GM06990 (cell line): Measurements from ENCODE around the gene GCNA.
"Not testable (repeated sequence)": the region's sequence is repeated elsewhere in the genome, so short reads cannot be mapped to it uniquely, and the experiment has no call there.

ENCODE experiments used
- DNase-seq: peaks from one replicate; pipeline ENCODE4 v3.0.0-alpha.2; 2011; ENCODE audit not compliant: insufficient read length; ENCODE audit errors: extremely low read depth
- H3K27me3 ChIP-seq: replicated peaks from 2 replicates; pipeline ENCODE4 v1.6.0; 2011; ENCODE audit warnings: low read length; ENCODE audit not compliant: control insufficient read depth, insufficient read depth
- H3K36me3 ChIP-seq: 2 replicates; pipeline ENCODE4 v1.5.1; 2011; ENCODE audit warnings: low read length; ENCODE audit not compliant: control insufficient read depth, insufficient read depth
- H3K4me3 ChIP-seq: replicated peaks from 2 replicates; pipeline ENCODE4 v1.5.1; 2011; ENCODE audit warnings: low read depth, mild to moderate bottlenecking, control low read depth, low read length
- TF ChIP-seq, protein P1 (sequence below): IDR thresholded peaks from 2 replicates; pipeline ENCODE4 v1.5.1; 2011; ENCODE audit warnings: low read length, control low read depth, mild to moderate bottlenecking, inconsistent platforms; ENCODE audit not compliant: insufficient read depth, poor library complexity, severe bottlenecking

Gene GCNA

GRCh38 chrX:71581210-71581609 lies 3.0 kb downstream of the GCNA start:
- Histone ChIP-seq H3K4me3 (no peak overlapping the region), H3K27me3 (no peaks in the 10 kb centered on the region), H3K36me3 (peaks cover 2% of the 10 kb centered on the region)
- no peak for DNase-seq
- TF ChIP-seq, protein P1, sequence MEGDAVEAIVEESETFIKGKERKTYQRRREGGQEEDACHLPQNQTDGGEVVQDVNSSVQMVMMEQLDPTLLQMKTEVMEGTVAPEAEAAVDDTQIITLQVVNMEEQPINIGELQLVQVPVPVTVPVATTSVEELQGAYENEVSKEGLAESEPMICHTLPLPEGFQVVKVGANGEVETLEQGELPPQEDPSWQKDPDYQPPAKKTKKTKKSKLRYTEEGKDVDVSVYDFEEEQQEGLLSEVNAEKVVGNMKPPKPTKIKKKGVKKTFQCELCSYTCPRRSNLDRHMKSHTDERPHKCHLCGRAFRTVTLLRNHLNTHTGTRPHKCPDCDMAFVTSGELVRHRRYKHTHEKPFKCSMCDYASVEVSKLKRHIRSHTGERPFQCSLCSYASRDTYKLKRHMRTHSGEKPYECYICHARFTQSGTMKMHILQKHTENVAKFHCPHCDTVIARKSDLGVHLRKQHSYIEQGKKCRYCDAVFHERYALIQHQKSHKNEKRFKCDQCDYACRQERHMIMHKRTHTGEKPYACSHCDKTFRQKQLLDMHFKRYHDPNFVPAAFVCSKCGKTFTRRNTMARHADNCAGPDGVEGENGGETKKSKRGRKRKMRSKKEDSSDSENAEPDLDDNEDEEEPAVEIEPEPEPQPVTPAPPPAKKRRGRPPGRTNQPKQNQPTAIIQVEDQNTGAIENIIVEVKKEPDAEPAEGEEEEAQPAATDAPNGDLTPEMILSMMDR = no peak

DNA sequence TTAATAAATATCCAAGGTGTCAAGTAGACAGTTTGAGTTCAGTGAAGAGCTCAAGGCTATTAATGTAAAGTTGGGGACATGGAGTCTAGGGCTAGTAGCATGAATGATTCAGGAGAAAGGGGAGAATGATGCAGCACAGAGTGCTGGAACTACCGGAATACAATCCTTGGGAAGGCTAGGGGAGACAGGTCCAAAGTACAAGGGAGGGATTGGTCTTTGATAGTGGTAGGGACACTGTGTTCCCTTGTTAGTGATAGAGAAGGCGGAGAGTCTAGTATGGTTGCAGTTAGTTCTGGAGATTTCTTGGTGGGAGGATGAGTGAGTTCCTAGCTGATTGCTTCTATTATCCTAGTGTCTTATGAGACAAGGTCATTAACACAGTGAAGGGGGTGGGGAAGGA lies 8.7 kb downstream of the GCNA start:
- TF ChIP-seq, protein P1 = no peak
- H3K36me3 ChIP-seq = no peaks in the 10 kb centered on the region
- no peak for DNase-seq
- H3K27me3 ChIP-seq = no peaks in the 10 kb centered on the region
- H3K4me3 ChIP-seq = no peak overlapping the region

DNA sequence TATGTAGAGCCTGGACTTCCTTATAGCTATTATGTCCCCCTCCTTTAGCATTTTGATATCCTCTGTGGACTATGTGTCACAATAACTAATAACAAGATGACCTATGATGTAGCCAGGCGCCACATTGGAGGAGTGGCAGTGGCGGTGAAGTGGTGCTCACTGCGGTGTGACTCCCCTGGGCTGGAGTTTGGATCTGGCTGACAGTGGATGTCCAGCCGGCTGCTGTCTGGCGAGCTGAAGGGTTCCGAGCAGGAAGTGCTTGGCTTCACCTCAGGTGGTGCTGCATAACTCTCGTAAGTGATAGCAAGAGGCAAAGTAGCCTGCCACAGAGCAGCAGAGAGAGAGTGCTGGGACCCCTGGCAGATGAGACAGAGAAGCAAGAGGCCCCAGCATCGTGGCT lies 15.0 kb downstream of the GCNA start:
- not testable (repeated sequence) for H3K4me3 ChIP-seq, H3K27me3 ChIP-seq, DNase-seq, H3K36me3 ChIP-seq

DNA sequence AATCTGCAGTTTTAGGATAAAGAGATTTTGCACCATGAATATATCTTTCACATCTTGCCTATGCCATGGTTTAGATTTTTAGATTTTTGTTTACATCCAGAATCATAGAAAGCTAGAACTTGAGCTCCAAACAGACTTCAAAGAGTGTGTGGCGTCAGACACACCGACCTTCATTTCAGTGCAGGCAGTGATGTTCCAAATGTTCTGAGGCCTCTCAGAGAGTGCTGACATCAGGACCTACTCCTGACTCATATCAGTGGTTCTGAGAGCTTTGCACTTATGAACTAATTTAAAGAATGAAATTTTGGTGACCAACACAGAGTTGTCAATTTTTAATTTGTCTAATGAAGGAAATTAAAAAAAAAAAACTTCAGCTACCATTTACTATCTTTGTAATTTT lies 21.7 kb downstream of the GCNA start:
- H3K27me3 ChIP-seq = no peaks in the 10 kb centered on the region
- H3K4me3 ChIP-seq = no peak overlapping the region
- DNase-seq = no peak
- TF ChIP-seq, protein P1 = no peak
- peaks cover 1% of the 10 kb centered on the region for H3K36me3 ChIP-seq

GRCh38 chrX:71603618-71604017 lies 25.4 kb downstream of the GCNA start:
- H3K4me3 ChIP-seq = no peak overlapping the region
- TF ChIP-seq, protein P1 = no peak
- H3K27me3 ChIP-seq = no peaks in the 10 kb centered on the region
- peaks cover 2% of the 10 kb centered on the region for H3K36me3 ChIP-seq
- DNase-seq = no peak

DNA sequence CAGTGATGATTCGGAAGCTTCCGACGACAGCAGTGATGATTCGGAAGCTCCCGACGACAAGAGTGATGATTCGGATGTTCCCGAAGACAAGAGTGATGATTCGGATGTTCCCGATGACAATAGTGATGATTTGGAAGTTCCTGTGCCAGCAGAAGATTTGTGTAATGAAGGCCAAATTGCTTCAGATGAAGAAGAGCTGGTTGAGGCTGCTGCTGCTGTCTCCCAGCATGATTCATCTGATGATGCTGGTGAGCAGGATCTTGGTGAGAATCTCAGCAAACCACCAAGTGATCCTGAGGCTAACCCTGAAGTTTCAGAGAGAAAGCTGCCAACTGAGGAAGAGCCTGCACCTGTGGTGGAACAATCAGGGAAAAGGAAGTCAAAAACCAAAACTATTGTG lies 25.9 kb downstream of the GCNA start:
- peaks cover 2% of the 10 kb centered on the region for H3K36me3 ChIP-seq
- H3K4me3 ChIP-seq = no peak overlapping the region
- no peaks in the 10 kb centered on the region for H3K27me3 ChIP-seq
- DNase-seq = no peak
- TF ChIP-seq, protein P1 = no peak
